Loucy (cell line): Measurements from ENCODE around the gene SLC27A5.

ENCODE experiments used
- H2AFZ ChIP-seq: fragments of 200-600 bp; sonication (generic); 2 replicates; pipeline ENCODE4 v1.6.0; 2016; ENCODE audit warnings: antibody characterized with exemption, mild to moderate bottlenecking, low read length, moderate library complexity
- H3F3A ChIP-seq: fragments of 200-600 bp; 2 replicates; pipeline ENCODE4 v1.6.0; 2016; ENCODE audit warnings: antibody characterized with exemption, low read depth, mild to moderate bottlenecking
- H3K27me3 ChIP-seq: fragments of 200-600 bp; sonication (generic); 2 replicates; pipeline ENCODE4 v1.6.1; 2014; ENCODE audit warnings: low read length, mild to moderate bottlenecking; ENCODE audit not compliant: insufficient read depth, poor library complexity, severe bottlenecking
- H3K36me3 ChIP-seq: fragments of 200-600 bp; sonication (generic); 2 replicates; pipeline ENCODE4 v1.6.1; 2016; ENCODE audit warnings: low read length; ENCODE audit not compliant: insufficient read depth
- H3K4me1 ChIP-seq: fragments of 200-600 bp; sonication (generic); 2 replicates; pipeline ENCODE4 v1.5.1; 2014; ENCODE audit warnings: low read length, mild to moderate bottlenecking; ENCODE audit not compliant: insufficient read depth, poor library complexity, severe bottlenecking
- H3K4me2 ChIP-seq: fragments of 200-600 bp; sonication (generic); 2 replicates; pipeline ENCODE4 v1.6.0; 2014; ENCODE audit warnings: antibody characterized with exemption, low read length, low read depth, mild to moderate bottlenecking; ENCODE audit not compliant: poor library complexity, severe bottlenecking
- H3K4me3 ChIP-seq: fragments of 200-600 bp; sonication (generic); 2 replicates; pipeline ENCODE4 v1.5.1; 2014; ENCODE audit warnings: low read length, mild to moderate bottlenecking, mixed read lengths; ENCODE audit not compliant: poor library complexity, severe bottlenecking
- H3K79me2 ChIP-seq: fragments of 200-600 bp; sonication (generic); 2 replicates; pipeline ENCODE4 v1.6.1; 2014; ENCODE audit warnings: low read length; ENCODE audit not compliant: insufficient read depth
- H3K9ac ChIP-seq: fragments of 200-600 bp; sonication (generic); 2 replicates; pipeline ENCODE4 v1.6.0; 2014; ENCODE audit warnings: mild to moderate bottlenecking, low read depth, low read length, moderate library complexity; ENCODE audit not compliant: poor library complexity, severe bottlenecking
- H3K9me2 ChIP-seq: fragments of 200-600 bp; sonication (generic); replicated peaks from 2 replicates; pipeline ENCODE4 v1.6.1; 2016; ENCODE audit warnings: low read depth, low read length, mixed read lengths
- H3K9me3 ChIP-seq: fragments of 200-600 bp; sonication (generic); 2 replicates; pipeline ENCODE4 v1.6.1; 2014; ENCODE audit warnings: mild to moderate bottlenecking, antibody characterized with exemption, low read length, low read depth; ENCODE audit not compliant: insufficient read depth
- H4K20me1 ChIP-seq: fragments of 200-600 bp; sonication (generic); 2 replicates; pipeline ENCODE4 v1.6.0; 2014; ENCODE audit warnings: antibody characterized with exemption, low read length, mild to moderate bottlenecking; ENCODE audit not compliant: insufficient read depth, poor library complexity, severe bottlenecking
- EZH2phosphoT487 ChIP-seq: fragments of 200-600 bp; IDR thresholded peaks from 2 replicates; pipeline ENCODE4 v1.6.1; 2018; ENCODE audit warnings: antibody characterized with exemption, mild to moderate bottlenecking, moderate library complexity, borderline replicate concordance
- TF ChIP-seq, protein P1 (sequence below): fragments of 200-600 bp; sonication (generic); conservative IDR thresholded peaks from 2 replicates; pipeline ENCODE4 v1.5.1; 2014; ENCODE audit warnings: mild to moderate bottlenecking, antibody characterized with exemption, low read length

SLC27A5 gene

DNA sequence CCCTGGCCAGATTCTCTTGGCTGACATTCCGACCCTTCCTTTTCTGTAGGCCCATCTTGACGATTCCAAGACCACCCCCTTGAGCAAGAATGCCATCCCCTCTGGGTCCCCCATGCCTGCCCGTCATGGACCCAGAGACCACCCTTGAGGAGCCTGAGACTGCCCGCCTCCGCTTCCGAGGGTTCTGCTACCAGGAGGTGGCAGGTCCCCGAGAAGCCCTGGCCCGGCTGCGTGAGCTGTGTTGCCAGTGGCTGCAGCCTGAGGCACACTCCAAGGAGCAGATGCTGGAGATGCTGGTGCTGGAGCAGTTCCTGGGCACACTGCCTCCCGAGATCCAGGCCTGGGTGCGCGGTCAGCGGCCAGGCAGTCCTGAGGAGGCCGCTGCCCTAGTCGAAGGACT lies 34.7 kb downstream of the SLC27A5 start:
- Histone ChIP-seq H3K4me3 (peak overlapping the region; percentile 93), H3K9ac (peak overlapping the region; percentile 88), H3K9me2 (no peaks in the 10 kb centered on the region), H3K79me2 (no peaks in the 10 kb centered on the region), H3K27me3 (no peaks in the 10 kb centered on the region), H4K20me1 (no peaks in the 10 kb centered on the region), H3K4me2 (peak overlapping the region; percentile 83), H3K36me3 (peaks cover 9% of the 10 kb centered on the region; the same call in 1 of the 2 replicates), H2AFZ (no peak overlapping the region), H3K4me1 (peaks cover 24% of the 10 kb centered on the region), H3K9me3 (no peaks in the 10 kb centered on the region), H3F3A (no peaks in the 10 kb centered on the region)
- TF ChIP-seq EZH2phosphoT487, result no peak
- TF ChIP-seq, protein P1, sequence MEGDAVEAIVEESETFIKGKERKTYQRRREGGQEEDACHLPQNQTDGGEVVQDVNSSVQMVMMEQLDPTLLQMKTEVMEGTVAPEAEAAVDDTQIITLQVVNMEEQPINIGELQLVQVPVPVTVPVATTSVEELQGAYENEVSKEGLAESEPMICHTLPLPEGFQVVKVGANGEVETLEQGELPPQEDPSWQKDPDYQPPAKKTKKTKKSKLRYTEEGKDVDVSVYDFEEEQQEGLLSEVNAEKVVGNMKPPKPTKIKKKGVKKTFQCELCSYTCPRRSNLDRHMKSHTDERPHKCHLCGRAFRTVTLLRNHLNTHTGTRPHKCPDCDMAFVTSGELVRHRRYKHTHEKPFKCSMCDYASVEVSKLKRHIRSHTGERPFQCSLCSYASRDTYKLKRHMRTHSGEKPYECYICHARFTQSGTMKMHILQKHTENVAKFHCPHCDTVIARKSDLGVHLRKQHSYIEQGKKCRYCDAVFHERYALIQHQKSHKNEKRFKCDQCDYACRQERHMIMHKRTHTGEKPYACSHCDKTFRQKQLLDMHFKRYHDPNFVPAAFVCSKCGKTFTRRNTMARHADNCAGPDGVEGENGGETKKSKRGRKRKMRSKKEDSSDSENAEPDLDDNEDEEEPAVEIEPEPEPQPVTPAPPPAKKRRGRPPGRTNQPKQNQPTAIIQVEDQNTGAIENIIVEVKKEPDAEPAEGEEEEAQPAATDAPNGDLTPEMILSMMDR, result no peak

GRCh38 chr19:58476498-58477015 lies 35.2 kb downstream of the SLC27A5 start:
- H3K9ac ChIP-seq, result peak overlapping the region; percentile 88
- no peaks in the 10 kb centered on the region for H3K79me2 ChIP-seq
- H3K27me3 ChIP-seq, result no peaks in the 10 kb centered on the region
- H2AFZ ChIP-seq, result peak overlapping the region; percentile 83
- H3K9me2 ChIP-seq, result no peaks in the 10 kb centered on the region
- no peak for TF ChIP-seq EZH2phosphoT487
- TF ChIP-seq, protein P1, result no peak
- H3K4me3 ChIP-seq, result peak overlapping the region; percentile 93
- peaks cover 24% of the 10 kb centered on the region for H3K4me1 ChIP-seq
- peak overlapping the region; percentile 83 for H3K4me2 ChIP-seq
- H3F3A ChIP-seq, result no peaks in the 10 kb centered on the region
- no peaks in the 10 kb centered on the region for H3K9me3 ChIP-seq
- H3K36me3 ChIP-seq, result peaks cover 12% of the 10 kb centered on the region; the same call in 1 of the 2 replicates
- H4K20me1 ChIP-seq, result no peaks in the 10 kb centered on the region

- H3K9me2 ChIP-seq, result no peaks in the 10 kb centered on the region
- peak within 1 kb of the TSS; percentile 83 for H3K4me2 ChIP-seq
- H2AFZ ChIP-seq, result peak within 1 kb of the TSS; percentile 83
These were observed 35.9 kb downstream of the SLC27A5 start, which contains the start of gene ZNF446 for GRCh38 chr19:58475714-58476497. TSS of gene ZNF446 (plus strand) at chr19:58476352. CDS start at chr19:58477219, 867 bp downstream.

More at GRCh38 chr19:58475714-58476497, 35.9 kb downstream of the SLC27A5 start, which contains the start of gene ZNF446:
- Histone ChIP-seq H4K20me1 (no peaks in the 10 kb centered on the region), H3K79me2 (no peaks in the 10 kb centered on the region), H3K9ac (peak within 1 kb of the TSS; percentile 88), H3K4me3 (peak within 1 kb of the TSS; percentile 93), H3K9me3 (no peaks in the 10 kb centered on the region), H3K4me1 (peaks cover 24% of the 10 kb centered on the region), H3K27me3 (no peaks in the 10 kb centered on the region), H3F3A (no peaks in the 10 kb centered on the region), H3K36me3 (peaks cover 12% of the 10 kb centered on the region; the same call in 1 of the 2 replicates)
- TF ChIP-seq, protein P1, result no peak
- TF ChIP-seq EZH2phosphoT487, result no peak
